Loucy (cell line): ENCODE measurements around the gene MECR.

Experiments
- EZH2phosphoT487 ChIP-seq: fragments of 200-600 bp; IDR thresholded peaks from 2 replicates; pipeline ENCODE4 v1.6.1; 2018; ENCODE audit warnings: antibody characterized with exemption, mild to moderate bottlenecking, moderate library complexity, borderline replicate concordance
- TF ChIP-seq, protein P1 (sequence below): fragments of 200-600 bp; sonication (generic); conservative IDR thresholded peaks from 2 replicates; pipeline ENCODE4 v1.5.1; 2014; ENCODE audit warnings: mild to moderate bottlenecking, antibody characterized with exemption, low read length

DNA sequence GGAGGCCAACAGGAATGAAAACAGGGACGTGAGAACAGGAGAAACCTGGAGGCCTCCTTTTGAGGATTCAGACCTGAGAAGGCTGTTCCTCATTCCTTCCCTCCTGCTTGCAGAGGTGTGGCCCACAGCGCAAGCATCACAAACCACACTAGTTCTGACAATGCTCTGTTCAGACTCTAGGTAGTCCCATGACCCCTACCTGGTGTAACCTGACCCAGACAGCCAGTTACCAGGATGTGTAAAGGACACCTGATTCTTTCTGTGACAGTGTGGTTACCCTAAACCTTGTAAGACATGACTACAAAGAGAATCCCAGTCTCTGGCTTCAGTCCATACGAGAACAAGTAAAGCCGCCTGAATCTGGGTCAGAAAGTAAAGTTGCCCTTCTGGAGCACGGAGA, 3.2 kb downstream of the MECR start:
- TF ChIP-seq, protein P1, sequence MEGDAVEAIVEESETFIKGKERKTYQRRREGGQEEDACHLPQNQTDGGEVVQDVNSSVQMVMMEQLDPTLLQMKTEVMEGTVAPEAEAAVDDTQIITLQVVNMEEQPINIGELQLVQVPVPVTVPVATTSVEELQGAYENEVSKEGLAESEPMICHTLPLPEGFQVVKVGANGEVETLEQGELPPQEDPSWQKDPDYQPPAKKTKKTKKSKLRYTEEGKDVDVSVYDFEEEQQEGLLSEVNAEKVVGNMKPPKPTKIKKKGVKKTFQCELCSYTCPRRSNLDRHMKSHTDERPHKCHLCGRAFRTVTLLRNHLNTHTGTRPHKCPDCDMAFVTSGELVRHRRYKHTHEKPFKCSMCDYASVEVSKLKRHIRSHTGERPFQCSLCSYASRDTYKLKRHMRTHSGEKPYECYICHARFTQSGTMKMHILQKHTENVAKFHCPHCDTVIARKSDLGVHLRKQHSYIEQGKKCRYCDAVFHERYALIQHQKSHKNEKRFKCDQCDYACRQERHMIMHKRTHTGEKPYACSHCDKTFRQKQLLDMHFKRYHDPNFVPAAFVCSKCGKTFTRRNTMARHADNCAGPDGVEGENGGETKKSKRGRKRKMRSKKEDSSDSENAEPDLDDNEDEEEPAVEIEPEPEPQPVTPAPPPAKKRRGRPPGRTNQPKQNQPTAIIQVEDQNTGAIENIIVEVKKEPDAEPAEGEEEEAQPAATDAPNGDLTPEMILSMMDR: no peak
- no peak for TF ChIP-seq EZH2phosphoT487
